ENCODE data around the gene SMYD3. TPM values are rescaled to one million over a fixed set of nuclear protein-coding genes. Genes with fewer than 3 reads are reported as not detected.

Gene SMYD3
- total RNA-seq, 4 donors from 2014 or later, result 8.4 to 25.7 (median 14.4) TPM

DNA sequence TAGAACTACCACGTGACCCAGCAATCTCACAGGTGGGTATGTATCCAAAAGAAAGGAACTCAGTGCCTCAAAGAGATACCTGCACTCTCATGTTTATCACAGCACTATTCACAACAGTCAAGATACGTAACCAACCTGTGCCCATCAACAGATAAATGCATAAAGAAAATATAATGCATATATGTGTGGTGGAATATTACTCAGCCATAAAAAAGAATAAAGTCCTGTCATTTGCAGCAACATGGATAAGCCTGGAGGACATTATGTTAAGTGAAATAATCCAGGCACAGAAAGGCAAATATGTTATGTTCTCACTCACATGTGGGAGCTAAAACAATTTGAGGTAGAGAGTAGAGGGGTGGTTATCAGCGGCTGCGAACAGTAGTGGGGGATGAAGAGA is 413.8 kb downstream of the SMYD3 start:
- no peak overlapping the region for H3K4me3 ChIP-seq (ENCODE audit: low read depth, poor library complexity, severe bottlenecking)
- TF ChIP-seq, protein P1, sequence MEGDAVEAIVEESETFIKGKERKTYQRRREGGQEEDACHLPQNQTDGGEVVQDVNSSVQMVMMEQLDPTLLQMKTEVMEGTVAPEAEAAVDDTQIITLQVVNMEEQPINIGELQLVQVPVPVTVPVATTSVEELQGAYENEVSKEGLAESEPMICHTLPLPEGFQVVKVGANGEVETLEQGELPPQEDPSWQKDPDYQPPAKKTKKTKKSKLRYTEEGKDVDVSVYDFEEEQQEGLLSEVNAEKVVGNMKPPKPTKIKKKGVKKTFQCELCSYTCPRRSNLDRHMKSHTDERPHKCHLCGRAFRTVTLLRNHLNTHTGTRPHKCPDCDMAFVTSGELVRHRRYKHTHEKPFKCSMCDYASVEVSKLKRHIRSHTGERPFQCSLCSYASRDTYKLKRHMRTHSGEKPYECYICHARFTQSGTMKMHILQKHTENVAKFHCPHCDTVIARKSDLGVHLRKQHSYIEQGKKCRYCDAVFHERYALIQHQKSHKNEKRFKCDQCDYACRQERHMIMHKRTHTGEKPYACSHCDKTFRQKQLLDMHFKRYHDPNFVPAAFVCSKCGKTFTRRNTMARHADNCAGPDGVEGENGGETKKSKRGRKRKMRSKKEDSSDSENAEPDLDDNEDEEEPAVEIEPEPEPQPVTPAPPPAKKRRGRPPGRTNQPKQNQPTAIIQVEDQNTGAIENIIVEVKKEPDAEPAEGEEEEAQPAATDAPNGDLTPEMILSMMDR (IDR thresholded peaks at IDR 0.05), result no peak
- no peak for TF ChIP-seq POLR2A (IDR thresholded peaks at IDR 0.05)
- 93 to 97% methylated on average over 4 of the region's 4 CpGs for WGBS, 2 donors
- DNase-seq (ENCODE audit: low spot score in 2 of 2), result no peak
- intact Hi-C loops (cut with DNase I; ENCODE audit: low total_unique reads), result no loop called here

DNA sequence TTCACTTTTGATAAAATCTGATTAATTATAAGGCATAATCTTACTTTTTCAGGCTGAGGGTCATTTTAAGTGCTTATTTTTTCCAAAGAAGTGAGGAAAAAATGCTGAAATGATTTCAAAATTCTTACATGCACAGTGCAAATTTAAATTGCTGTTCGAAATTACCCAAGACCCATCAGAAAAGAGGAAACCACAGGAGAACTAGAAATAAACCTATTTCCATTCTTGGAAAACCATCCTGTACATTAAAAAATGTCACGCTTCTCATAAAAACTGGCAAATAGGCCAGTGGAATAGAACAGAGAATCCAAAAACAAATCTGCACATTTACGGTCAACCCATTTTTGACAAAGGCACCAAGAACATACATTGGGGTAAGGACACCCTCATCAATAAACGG is 414.9 kb downstream of the SMYD3 start:
- intact Hi-C loops (cut with DNase I; ENCODE audit: low total_unique reads), result no loop called here
- WGBS, 2 donors, result 86 to 90% methylated on average over 4 of the region's 4 CpGs
- TF ChIP-seq, protein P1 (IDR thresholded peaks at IDR 0.05), result no peak
- no peak for TF ChIP-seq POLR2A (IDR thresholded peaks at IDR 0.05)
- no peak overlapping the region for H3K4me3 ChIP-seq (ENCODE audit: low read depth, poor library complexity, severe bottlenecking)
- DNase-seq (ENCODE audit: low spot score in 2 of 2), result no peak

DNA sequence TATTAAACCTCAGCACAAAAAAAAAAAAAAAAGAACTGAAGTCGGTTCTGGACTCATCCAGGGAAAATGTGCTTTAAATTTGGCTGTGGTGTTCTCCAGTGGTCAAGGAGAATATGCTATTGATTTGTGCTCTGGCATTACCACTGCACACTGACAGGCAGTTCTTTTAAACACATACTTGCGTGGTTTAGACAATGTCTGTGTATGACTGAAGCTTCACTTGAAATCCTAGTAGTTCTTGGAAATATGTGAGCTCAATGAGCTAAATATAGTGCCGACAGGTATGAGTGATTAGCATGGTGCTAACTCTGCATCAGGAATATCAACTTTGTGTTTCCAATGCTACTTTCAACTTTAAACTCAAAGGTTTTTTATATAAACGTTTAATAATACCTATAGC is 415.6 kb downstream of the SMYD3 start:
- intact Hi-C loops (cut with DNase I; ENCODE audit: low total_unique reads), result no loop called here
- no peak for DNase-seq (ENCODE audit: low spot score in 2 of 2)

DNA sequence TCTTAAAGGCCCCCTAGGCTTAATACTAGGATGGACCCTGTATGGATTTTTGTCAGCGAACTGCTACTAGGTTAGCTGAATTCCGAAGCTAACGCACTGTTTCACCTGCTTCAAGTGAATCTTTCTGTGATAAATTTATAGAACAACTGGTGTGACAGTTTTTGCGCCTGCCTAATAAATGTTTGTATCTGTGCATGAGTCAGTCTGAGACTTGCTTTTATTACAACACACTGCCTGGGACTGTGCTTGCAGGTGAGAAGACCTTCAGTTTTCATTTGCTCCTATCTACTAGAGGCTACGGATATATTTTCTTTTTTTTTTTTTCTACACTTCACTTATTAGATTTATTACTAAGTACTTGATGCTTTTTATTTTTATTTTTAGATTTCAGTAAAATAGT is 420.9 kb downstream of the SMYD3 start:
- intact Hi-C loops (cut with DNase I; ENCODE audit: low total_unique reads), result no loop called here
- H3K4me3 ChIP-seq (ENCODE audit: low read depth, poor library complexity, severe bottlenecking), result no peak overlapping the region
- WGBS, 2 donors, result 94 to 98% methylated on average over 5 of the region's 5 CpGs
- no peak for DNase-seq (ENCODE audit: low spot score in 2 of 2)
- TF ChIP-seq, protein P1 (IDR thresholded peaks at IDR 0.05), result no peak
- TF ChIP-seq POLR2A (IDR thresholded peaks at IDR 0.05), result no peak

More for the DNA sequence above, 415.6 kb downstream of the SMYD3 start:
- WGBS, 2 donors, result 44 to 55% methylated on average over 4 of the region's 4 CpGs
- TF ChIP-seq POLR2A (IDR thresholded peaks at IDR 0.05), result no peak
- TF ChIP-seq, protein P1 (IDR thresholded peaks at IDR 0.05), result no peak
- H3K4me3 ChIP-seq (ENCODE audit: low read depth, poor library complexity, severe bottlenecking), result no peak overlapping the region

DNA sequence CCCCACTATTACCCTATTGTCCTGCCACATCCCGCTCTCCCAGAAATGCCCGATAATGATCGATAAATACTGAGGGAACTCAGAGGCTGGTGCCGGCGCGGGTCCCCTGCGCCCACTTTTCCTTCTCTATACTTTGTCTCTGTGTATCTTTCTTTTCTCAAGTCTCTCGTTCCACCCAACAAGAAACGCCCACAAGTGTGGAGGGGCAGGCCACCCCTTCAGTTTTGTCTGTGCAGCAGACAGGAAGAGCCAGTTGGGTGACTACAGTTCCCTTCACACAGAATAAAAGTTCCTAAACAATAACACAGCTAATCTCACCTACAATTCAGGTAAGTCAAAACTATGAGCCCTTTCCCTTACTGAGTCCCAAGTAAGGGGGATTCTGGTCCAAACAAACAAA is 423.7 kb downstream of the SMYD3 start:
- TF ChIP-seq, protein P1 (IDR thresholded peaks at IDR 0.05), result no peak
- no peak for TF ChIP-seq POLR2A (IDR thresholded peaks at IDR 0.05)
- WGBS, 2 donors, result 74 to 86% methylated on average over 9 of the region's 9 CpGs
- DNase-seq (ENCODE audit: low spot score in 2 of 2), result no peak
- intact Hi-C loops (cut with DNase I; ENCODE audit: low total_unique reads), result no loop called here
- H3K4me3 ChIP-seq (ENCODE audit: low read depth, poor library complexity, severe bottlenecking), result no peak overlapping the region
